ENCODE results near the gene MAN1A1.
A peak's percentile ranks its signal among the peaks of the same experiment; 100 is the strongest.

MAN1A1 gene

GRCh38 chr6:119129968-119130484 is 219.5 kb downstream of the MAN1A1 start:
- TF ChIP-seq CTCF (IDR thresholded peaks at IDR 0.05; ENCODE audit: low read depth, low read length) = no peak
- DNase-seq (ENCODE audit: extremely low read depth, low read depth) = no peak

- peak; percentile 83 for TF ChIP-seq CTCF (IDR thresholded peaks at IDR 0.05; ENCODE audit: low read depth, low read length)
- DNase-seq (ENCODE audit: extremely low read depth, low read depth) = no peak
These were observed 220.2 kb downstream of the MAN1A1 start for GRCh38 chr6:119129148-119129967.

- no peak for TF ChIP-seq CTCF (IDR thresholded peaks at IDR 0.05; ENCODE audit: low read depth, low read length)
- no peak for DNase-seq (ENCODE audit: extremely low read depth, low read depth)
These were observed 221.2 kb downstream of the MAN1A1 start for GRCh38 chr6:119128252-119128912.

- no peak for DNase-seq (ENCODE audit: extremely low read depth, low read depth)
- TF ChIP-seq CTCF (IDR thresholded peaks at IDR 0.05; ENCODE audit: low read depth, low read length) = no peak
These were observed 221.9 kb downstream of the MAN1A1 start for GRCh38 chr6:119127627-119128026.
